HG03565 (cell line): ENCODE data around the gene PTPRU.

Experiments
- ATAC-seq: cut with Tn5 transposase; IDR thresholded peaks from one replicate; pipeline ENCODE4 v1.9.1; 2021; ENCODE audit warnings: mild to moderate bottlenecking, moderate library complexity; ENCODE audit not compliant: unreplicated experiment

Gene PTPRU

DNA sequence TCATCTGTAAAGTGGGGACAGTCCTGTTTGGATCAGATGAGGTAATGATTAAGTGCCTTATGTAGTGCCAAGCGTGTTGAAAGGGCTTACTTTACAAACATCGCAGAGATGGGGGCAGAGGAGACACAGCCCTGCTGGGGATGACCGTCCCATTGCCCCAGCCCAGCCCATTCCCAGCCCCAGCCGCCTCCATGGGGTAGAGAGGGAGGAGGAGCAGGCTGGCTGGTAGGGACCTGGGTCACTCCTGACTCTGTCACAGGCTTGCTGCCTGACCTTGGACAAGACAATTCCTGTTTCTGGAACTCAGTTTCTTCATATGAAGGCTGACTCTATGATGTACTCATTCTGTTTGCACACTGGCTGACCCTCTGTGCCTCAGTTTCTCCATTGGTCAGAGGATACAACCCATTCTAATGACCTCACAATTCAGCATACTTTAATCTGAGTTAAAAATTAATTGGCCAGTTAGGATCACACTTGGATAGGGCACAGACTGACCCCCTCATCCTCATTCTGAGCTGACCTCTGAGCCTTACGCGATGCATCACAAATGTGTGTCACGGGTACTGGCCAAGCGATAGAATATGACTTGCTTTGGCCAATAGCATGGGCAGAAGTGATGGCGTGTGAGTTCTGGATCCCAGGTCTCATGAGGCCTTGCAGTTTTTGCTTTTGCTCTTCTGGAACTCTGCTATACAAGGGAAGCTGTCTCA is 91.1 kb downstream of the PTPRU start:
- no peak for ATAC-seq

DNA sequence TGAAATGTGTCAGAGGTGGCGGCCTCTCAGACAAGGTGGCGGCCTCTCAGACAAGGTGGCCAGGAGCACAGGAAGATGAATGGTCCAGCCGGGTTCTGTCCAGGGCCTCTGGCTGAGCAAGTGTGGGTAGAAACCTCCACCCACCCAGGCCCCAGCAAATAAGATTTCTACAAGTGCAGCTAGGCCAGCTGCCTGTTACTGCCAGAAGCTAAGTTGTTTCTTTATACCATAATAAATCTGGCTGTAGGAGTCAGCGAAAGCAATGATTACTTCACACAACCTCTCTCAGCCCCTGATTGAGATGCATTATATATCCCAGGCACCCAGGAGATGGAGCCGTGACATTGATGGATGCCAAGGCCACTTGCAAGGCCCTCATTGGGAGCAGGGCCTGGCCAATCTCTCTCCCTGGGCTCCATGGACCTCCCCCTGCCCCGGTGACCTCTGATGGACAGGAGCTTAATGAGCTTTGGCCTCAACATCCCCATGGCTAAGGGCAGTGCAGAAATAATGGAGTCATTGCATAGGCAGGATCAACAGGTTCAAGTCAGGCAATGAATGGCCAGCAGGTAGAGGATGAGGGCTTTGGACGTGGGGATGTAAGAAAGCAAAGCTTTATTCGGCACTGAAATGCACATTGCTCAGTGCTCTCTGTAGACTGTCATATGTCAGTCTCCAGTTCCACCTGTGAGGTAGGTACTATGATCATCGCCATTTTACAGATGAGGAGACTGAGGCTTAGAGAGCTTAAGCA is 92.9 kb downstream of the PTPRU start:
- ATAC-seq, result no peak

DNA sequence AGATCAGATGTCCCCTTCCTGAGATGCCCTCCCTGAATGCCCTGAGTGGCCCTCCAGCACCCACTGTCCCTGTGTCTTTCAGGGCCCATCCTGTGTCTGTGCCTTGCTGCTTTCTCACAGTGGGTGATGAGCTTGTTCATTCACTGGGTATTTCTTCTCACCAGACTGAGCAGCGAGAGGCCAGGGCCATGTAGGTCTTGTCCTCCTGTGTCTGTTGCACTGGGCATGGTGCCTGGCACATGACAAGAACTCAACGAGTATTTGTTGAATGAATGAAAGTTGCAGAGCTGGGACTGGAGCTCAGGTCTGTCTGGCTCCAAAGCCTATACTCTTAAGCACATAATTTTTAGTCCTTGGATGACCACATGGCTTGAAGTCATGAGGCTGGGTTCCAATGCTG is 93.8 kb downstream of the PTPRU start:
- no peak for ATAC-seq

DNA sequence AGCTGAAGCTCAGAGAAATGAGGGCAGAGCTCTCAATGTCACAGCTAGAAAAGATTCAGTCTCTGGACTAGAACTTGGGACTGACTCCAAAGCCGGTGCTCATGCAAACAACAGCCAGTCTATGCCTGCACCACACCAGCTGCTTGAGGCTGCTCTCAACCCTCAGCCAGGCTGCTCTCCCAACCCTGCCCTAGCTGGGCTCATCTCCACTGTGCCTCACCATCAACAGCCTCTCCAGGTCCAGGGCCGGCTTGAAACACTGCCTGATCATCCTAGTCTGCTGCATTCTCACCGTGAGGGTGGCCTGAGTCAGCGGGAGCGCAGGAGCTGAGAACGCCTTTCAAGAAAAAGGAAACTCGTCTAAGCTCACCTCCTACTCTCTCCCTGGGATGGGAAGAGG is 94.5 kb downstream of the PTPRU start:
- ATAC-seq, result no peak

DNA sequence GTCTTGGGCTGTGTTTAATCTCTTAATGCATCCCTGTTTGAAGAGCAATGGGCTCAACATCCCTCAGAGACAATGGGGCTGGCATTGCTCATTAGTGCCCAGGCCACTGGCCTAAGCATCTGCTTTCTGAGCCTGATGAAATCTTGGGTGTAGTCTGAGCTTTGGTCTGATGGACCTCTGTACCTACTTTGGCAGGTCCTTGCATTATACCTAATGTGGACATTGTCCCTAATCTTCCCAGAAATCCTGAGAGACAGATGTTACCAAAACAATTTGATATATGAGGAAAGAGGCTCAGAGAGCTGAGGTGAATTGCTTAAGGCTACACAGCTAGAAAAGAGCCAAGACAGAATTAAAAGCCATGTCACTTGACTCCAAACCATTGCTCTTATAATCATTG is 95.0 kb downstream of the PTPRU start:
- no peak for ATAC-seq

DNA sequence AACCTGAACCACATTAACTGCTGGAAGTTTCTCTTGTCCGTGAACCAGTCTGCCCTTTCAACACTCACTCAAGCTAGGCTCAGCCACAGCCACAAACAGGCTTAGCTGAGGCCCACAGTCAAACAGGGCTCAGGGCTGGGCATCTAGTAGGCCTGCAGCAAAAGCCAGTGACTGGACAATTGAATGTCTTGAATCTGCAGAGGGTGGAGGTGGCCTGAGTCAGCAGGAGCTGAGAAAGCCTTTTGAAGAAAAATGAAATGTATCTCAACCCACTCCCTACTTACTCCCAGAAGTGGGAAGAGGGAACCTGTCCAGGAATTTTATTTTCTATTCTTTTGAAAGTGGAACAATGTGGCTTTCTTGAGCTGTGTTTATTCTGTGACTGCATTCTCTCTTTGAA is 95.4 kb downstream of the PTPRU start:
- ATAC-seq, result no peak

DNA sequence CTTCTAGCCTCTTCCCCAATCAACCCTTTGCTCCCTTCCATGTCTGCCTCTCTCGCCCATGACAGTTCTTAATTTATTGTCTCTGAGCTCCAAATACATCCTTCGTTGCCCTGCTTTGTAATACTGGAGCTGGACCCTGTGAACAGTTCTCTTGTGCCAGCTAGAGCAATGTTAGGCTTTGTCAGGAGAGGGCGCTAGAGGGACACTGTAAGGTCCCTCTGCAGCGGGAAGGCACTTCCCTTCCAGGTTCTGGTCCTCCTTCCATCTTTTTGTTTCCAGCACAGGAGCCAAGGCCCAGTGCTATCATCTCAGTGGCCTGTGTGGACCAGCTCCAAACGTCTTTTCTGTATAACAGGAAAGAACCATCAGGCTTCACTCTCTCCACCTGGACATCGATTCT is 95.9 kb downstream of the PTPRU start:
- ATAC-seq, result no peak

DNA sequence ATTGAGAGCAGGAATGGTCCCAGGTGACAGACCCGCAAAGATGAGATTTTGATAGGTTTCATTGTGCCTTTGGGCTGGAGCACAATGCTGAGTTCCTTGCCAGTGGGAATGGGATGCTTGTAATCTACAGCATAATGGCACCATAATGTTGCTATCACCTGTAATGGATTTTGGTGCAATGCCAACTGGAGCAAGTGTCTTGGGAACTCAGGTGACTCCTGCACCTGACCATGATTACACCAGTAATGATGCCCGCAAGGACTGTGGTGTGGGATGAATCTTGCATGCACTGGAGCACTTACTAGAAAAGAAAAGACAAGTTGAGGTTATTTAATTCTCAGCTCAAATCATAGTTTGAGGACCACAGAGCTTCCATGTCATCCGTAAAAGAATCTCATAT is 96.7 kb downstream of the PTPRU start:
- no peak for ATAC-seq

DNA sequence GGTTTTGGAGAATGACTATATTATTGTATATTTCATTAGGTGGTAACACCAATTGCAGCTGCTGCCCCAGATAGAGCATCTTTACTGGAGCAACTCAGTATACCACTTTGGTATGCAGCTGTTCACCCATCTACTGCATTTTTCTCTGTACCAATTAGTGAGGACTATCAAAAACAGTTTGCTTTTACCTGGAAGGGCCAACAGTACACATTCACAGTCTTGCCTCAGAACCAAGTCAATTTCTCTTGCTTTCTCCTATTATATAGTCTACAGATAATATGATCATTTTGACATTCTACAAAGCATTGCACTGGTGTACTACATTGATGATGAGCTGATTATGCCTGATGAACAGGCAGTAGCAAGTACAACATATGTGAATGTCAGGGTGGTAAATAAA is 99.3 kb downstream of the PTPRU start:
- ATAC-seq, result no peak

DNA sequence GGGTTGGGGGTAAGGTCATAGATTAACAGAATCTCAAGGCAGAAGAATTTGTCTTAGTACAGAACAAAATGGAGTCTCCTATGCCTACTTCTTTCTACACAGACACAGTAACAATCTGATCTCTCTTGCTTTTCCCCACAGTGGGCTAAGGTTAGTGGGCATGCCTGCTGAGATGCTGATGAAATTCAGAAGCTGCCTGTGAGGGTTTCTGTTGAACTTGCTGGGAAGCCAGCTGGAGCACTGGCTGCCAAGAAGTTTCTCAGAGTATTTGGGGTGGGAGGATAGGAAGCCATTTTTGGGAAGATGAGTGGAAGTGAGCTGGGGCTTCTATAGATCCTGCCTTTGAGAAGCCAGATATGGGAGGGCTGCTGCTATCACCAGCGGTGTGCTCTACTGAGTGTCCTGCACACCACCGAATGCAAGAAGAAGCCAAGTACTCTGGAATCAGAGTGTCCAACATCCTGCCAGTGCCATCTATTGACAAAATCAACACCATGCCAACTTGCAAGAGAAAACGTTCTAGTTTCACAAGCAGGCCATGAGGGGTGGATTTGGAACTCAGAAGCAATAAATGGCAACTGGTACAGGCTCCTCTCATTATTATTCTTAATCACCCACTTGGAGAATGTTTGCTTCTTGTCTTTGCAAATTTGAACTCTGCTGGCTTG is 102.7 kb downstream of the PTPRU start:
- ATAC-seq, result no peak

DNA sequence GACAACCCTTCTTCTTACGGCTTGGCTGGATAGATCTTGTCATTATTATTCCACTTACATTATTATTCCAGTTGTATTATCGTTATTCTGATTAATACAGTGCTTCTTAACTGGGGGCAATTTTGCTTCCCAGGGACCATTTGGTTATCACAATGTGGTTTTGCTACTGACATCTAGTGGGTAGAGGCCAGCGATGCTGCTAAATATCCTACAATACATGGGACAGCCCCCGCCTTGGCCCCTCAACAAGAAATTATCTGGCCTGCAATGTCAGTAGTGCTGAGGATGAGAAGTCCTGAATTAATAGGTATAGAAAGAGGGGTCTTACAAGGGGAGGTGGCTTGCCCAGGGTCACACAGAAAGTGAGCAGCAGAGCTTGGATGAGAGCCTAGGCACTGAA is 105.6 kb downstream of the PTPRU start:
- no peak for ATAC-seq

DNA sequence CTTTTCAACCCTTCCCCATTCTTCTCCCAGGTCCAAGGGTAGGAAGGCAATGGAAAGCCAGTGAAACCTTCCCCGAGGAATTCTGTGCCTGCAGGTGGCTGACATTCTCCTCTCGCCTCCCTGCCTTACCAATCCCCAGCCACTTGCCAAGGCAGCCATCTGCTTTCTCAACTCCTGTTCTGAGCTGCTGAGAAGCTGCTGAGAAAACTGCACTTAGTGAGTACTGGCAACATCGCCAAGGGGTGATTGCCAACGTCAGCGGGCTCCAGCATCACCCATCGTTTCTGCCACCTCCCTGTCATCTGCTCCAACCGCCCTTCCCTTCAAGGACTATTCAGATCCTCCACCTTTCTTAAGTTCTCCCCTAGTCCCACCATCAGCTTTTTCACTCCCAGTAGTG is 106.0 kb downstream of the PTPRU start:
- no peak for ATAC-seq

DNA sequence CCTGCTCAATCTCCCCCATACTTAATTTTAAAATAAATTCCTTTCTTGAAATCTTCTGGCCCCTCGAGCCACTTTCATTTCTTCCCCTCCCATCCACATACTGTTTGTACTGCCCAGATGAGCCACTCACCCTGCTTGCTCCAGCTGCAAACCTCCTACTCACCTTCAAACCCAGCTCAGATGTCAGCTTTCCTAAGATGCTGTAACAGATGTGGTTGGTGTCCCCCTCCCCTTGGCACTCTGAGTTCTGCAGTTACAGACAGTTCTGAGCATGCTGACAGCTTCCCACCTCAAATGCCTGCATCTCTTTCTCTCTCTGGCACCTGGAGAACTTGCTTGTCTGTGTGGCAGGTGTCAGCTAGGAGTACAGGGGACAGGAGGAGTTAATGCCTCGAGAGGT is 106.7 kb downstream of the PTPRU start:
- no peak for ATAC-seq

DNA sequence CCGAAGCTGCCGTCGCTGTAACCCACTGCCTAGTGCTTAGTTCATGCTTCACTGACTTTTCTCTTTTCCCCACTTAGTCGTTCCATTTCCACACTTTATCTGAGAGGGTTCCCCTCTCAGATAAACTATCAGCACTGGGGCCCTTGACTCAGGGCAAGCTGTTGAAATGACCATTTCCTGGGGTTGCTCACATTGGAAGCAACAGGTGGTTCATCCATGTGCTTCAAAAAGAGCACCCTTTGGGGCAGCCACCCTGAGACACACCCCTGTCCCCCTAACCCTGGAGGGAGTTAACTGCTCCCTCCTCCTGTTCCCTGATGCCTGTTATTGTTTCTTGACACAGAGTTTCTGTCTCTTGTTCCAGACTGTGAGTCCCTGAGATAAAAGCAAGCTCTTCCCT is 107.2 kb downstream of the PTPRU start:
- no peak for ATAC-seq

DNA sequence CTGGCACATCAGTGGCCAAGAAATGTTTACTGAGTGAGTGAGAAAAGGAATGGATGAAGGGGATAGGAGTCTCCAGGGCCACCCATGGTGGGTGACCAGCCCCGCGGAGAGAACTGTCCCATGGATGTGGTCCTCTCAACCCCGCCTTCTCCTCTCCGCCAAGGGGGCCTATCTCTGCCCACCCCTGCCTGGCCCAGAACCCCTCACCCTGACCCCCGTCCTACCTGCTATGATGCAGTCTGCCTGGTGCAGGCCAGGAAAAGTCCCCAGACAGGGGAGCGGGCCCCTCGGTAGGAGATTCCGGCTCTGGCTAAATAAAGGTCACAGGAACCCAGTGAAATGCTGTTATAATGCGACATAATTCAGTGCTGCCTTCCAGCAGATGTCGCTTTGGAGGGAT is 107.6 kb downstream of the PTPRU start:
- no peak for ATAC-seq

DNA sequence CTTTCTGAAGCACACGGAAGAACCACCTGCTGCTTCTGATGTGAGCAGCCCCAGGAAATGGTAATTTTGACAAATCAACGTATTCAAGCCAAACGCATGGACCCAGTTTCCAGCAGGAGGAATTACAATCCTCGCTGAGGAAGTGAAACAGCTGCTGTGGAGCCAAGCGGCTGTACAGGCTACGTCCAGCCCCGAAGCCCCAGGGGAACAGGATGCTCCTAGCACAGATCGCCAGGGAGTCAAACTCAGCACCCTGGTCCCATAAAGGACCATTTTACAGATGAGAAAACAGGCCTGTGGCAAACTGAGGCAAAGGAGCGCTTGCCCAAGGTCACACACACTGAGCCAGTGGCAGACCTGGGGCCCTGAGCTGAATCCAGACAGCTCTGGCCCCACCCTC is 108.0 kb downstream of the PTPRU start:
- no peak for ATAC-seq

DNA sequence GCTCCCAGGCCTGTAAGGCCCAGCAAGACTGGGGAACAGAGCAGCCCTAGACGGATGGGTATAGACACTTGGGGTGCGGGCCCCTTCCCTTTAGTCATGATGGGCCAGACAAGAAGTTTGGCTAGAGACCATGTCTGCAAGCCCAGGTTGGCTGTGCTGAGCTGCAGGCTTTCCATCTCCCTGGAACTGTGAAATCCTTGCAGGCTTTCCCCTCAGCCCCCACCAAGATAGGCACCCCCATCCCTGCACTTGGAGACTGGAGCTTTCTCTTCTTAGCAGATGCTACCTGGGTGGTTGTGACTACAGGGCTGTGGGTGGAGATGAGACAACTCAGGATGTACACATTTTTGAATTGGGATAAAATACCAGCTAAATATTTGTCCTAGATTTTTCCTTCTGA is 110.3 kb downstream of the PTPRU start:
- ATAC-seq, result no peak

DNA sequence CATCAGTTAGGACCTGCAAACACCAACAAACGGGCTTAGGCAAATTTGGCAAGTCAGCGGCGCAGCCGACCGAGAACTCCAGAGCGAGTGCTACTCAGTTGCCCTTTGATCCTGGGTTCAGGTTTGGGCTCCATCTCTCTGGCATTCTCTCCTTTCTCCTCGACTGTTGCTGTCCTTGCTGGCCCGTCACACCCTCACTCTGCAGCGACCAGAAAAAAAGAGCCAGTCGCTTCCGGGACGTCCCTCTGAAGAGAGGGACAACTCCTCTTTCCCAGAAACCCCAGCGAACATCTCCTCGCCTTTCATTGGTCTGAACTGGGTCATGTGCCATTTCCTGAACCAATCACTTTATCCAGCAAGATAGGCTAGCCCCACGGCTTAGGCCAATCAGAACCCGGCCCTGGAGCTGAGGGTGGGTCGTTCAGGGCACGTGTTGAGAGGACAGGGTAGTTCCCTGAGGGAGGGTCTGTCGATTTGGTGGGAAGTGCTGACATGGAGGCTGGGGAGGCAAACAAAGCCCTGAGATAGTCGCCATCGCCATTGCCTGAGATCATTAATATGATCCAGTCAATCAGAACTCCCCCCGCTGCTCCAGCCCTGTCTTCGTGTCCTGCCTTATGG is 113.7 kb downstream of the PTPRU start:
- no peak for ATAC-seq

DNA sequence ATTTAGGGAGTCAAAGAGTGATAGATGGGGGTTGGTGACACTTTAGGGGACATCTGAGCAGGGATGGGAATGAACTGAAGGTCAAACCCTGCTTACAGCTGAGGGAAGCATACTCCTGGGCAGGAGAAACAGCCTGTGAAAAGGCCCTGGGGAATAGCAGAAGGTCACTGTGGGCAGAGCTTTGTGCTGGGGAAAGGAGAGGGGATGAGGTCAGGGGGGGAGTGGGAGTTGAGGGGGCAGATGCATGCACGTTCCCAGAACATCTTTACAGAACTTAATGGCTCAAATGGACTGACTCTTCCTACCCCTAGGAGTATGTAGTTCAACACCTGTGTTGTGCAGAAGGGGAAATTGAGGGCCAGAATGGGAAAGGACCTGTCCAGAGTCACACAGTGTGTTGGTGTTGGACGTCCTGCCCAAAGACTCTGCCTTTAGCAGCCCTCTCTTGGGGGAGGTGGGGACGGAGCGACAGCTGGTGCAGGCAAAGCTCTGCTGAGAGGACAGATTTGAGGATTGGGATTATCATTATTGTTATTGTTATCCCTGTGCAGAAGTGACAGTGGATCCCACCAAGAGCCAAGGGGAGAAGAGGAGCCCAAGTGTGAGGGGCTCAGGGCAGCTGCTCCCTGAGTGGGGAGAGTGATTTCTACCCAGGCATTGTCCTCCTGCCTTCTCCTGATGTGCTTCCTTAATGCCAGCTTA is 116.5 kb downstream of the PTPRU start:
- ATAC-seq, result no peak

DNA sequence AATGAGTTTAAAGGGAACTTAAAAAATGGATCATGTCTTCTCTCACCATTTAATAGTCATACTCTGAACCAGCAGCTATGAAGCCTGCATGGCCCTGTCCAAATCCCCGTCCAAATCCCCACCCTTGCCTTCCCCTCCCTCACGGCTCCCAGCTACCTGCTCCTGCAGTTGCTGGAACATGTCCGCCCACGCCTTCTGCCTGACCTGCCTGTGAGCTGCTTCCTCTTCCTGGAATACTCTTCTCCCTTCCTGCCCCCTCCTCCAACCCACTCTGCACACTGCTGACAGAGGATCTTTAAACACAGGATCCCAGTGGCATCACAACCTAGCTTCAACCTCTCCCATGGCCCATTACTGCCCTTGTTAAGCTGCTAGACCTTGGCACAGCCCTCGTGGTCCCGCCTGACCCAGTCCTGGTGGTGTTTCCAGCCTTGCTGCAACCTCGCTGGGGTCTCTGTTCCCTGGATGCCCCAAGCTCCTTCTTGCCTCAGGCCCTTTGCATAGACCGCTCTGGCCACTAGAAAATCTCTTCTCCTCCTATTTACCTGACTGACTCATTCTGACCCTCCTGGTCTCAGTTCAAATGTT is 118.3 kb downstream of the PTPRU start:
- ATAC-seq, result no peak

DNA sequence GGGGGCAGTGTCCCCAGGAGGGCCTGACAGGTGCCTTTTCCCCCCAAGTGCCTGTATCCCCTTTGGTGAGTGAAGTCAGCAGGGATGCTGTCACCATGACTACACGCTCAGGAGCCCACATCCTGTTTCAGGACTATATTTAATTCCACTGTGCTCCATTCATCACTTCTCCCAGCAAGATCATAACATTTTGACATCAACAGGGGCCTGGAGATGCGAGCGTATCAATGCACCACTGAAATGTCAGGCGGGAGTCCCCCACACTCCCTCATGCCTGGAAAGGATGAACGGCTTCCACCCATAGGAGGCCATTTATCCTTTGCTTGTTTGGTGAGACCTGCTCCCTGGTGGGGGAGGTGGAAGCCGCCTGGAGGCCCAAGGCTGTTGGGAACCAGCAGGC is 119.1 kb downstream of the PTPRU start:
- ATAC-seq, result no peak
